ENCODE measurements around the gene FOXA2. TPM values are rescaled to one million over a fixed set of nuclear protein-coding genes. Genes with fewer than 3 reads are reported as not detected.

The FOXA2 gene
- total and polyA plus RNA-seq, 2 experiments from 2014 or later = not detected

DNA sequence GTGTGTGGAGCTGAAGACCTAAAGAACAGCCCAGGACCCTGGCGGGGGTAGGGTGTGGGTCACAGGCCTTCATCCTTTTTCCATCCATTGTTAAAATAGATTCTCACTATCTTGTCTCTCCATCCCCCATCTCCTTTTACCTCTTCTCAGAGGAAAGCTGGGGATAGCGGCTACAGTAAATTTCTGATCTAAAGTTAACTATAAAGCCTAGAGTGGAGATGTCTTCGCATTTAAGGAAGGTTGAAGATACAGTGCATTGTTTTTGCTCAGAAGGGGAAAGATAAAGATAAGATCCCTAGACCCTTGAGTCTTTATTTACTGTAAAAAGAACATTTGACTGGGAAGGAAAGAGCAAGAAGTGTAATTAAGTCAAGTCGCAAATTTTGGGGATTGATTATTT, 8.6 kb downstream of the FOXA2 start:
- Histone ChIP-seq H3K36me3 (ENCODE audit: low read depth) (no peaks in the 10 kb centered on the region), H2AFZ (no peak overlapping the region), H3K4me2 (ENCODE audit: unreplicated experiment) (no peak overlapping the region), H3K79me2 (ENCODE audit: insufficient read depth) (no peaks in the 10 kb centered on the region), H3K27ac (no peak overlapping the region), H3K9ac (no peak overlapping the region), H3K27me3 (replicated peaks; ENCODE audit: insufficient read depth) (peaks cover 95% of the 10 kb centered on the region), H3K9me2 (ENCODE audit: insufficient read depth) (no peaks in the 10 kb centered on the region), H4K20me1 (ENCODE audit: insufficient read depth) (no peaks in the 10 kb centered on the region), H3K4me1 (ENCODE audit: insufficient read depth) (no peaks in the 10 kb centered on the region), H3F3A (ENCODE audit: insufficient read depth) (no peaks in the 10 kb centered on the region), H3K9me3 (ENCODE audit: low read depth) (no peaks in the 10 kb centered on the region), H3K4me3 (no peak overlapping the region)
- TF ChIP-seq EZH2 (IDR thresholded peaks at IDR 0.05; ENCODE audit: insufficient read depth, poor library complexity, severe bottlenecking) (no peak), EZH2phosphoT487 (IDR thresholded peaks at IDR 0.05; ENCODE audit: insufficient read depth, low read depth) (no peak)
- 24 to 35% methylated on average over 4 of the region's 4 CpGs for WGBS, 2 experiments (ENCODE audit: low coverage in 1 of 2, low lambda C conversion rate in 2 of 2, missing lambda C conversion rate in 2 of 2)
- in situ Hi-C loops (cut with MboI) = no loop called here
- DNase-seq = no peak

- Histone ChIP-seq H3K79me2 (ENCODE audit: insufficient read depth) (no peaks in the 10 kb centered on the region), H3F3A (ENCODE audit: insufficient read depth) (no peaks in the 10 kb centered on the region), H3K9me2 (ENCODE audit: insufficient read depth) (no peaks in the 10 kb centered on the region), H3K9me3 (ENCODE audit: low read depth) (no peaks in the 10 kb centered on the region), H3K36me3 (ENCODE audit: low read depth) (no peaks in the 10 kb centered on the region), H4K20me1 (ENCODE audit: insufficient read depth) (no peaks in the 10 kb centered on the region), H3K27ac (no peak overlapping the region), H3K9ac (no peak overlapping the region), H3K4me1 (ENCODE audit: insufficient read depth) (no peaks in the 10 kb centered on the region), H3K4me3 (no peak overlapping the region), H2AFZ (no peak overlapping the region), H3K4me2 (ENCODE audit: unreplicated experiment) (no peak overlapping the region), H3K27me3 (replicated peaks; ENCODE audit: insufficient read depth) (peaks cover 95% of the 10 kb centered on the region)
- TF ChIP-seq EZH2phosphoT487 (IDR thresholded peaks at IDR 0.05; ENCODE audit: insufficient read depth, low read depth) = no peak
- TF ChIP-seq EZH2 (IDR thresholded peaks at IDR 0.05; ENCODE audit: insufficient read depth, poor library complexity, severe bottlenecking) = no peak
- no peak for DNase-seq
- 8 to 11% methylated on average over 9 of the region's 9 CpGs for WGBS, 2 experiments (ENCODE audit: low coverage in 1 of 2, low lambda C conversion rate in 2 of 2, missing lambda C conversion rate in 2 of 2)
- in situ Hi-C loops (cut with MboI) = no loop called here
Observed at GRCh38 chr20:22575087-22575721, 9.2 kb downstream of the FOXA2 start.

- Histone ChIP-seq H3K4me1 (ENCODE audit: insufficient read depth) (no peaks in the 10 kb centered on the region), H4K20me1 (ENCODE audit: insufficient read depth) (no peaks in the 10 kb centered on the region), H3K79me2 (ENCODE audit: insufficient read depth) (no peaks in the 10 kb centered on the region), H3K9me3 (ENCODE audit: low read depth) (no peaks in the 10 kb centered on the region), H3K4me3 (no peak overlapping the region), H3K36me3 (ENCODE audit: low read depth) (no peaks in the 10 kb centered on the region), H2AFZ (no peak overlapping the region), H3K9me2 (ENCODE audit: insufficient read depth) (no peaks in the 10 kb centered on the region), H3K27ac (no peak overlapping the region), H3F3A (ENCODE audit: insufficient read depth) (no peaks in the 10 kb centered on the region), H3K9ac (no peak overlapping the region), H3K4me2 (ENCODE audit: unreplicated experiment) (no peak overlapping the region), H3K27me3 (replicated peaks; ENCODE audit: insufficient read depth) (peaks cover 95% of the 10 kb centered on the region)
- 10 to 15% methylated on average over 4 of the region's 4 CpGs for WGBS, 2 experiments (ENCODE audit: low coverage in 1 of 2, low lambda C conversion rate in 2 of 2, missing lambda C conversion rate in 2 of 2)
- DNase-seq = no peak
- in situ Hi-C loops (cut with MboI) = no loop called here
- no peak for TF ChIP-seq EZH2 (IDR thresholded peaks at IDR 0.05; ENCODE audit: insufficient read depth, poor library complexity, severe bottlenecking)
- TF ChIP-seq EZH2phosphoT487 (IDR thresholded peaks at IDR 0.05; ENCODE audit: insufficient read depth, low read depth) = no peak
Observed at GRCh38 chr20:22574545-22575086, 9.8 kb downstream of the FOXA2 start.

DNA sequence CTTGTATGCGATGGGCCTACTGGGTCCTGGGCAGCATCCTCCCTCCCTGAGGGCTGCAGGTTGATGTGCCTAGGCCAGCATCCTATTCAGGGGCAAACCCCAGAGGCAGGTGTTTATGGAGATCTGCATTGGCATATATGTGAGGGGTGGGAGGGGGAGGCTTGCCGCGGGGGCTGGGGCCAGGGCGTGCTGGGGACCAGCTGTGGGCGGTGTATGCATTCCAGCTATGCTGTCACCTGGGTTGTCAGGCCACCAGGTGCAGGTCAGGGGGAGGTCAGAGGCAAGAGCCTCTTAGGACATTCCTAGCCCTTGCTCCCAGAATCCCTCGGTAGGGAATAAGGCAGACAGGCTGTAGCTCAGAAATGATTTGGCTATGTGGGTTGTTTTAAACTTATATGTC, 11.9 kb downstream of the FOXA2 start:
- H3K4me3 ChIP-seq = no peak overlapping the region
- no peak for TF ChIP-seq EZH2 (IDR thresholded peaks at IDR 0.05; ENCODE audit: insufficient read depth, poor library complexity, severe bottlenecking)
- TF ChIP-seq EZH2phosphoT487 (IDR thresholded peaks at IDR 0.05; ENCODE audit: insufficient read depth, low read depth) = no peak
- DNase-seq = no peak
- no peaks in the 10 kb centered on the region for H4K20me1 ChIP-seq (ENCODE audit: insufficient read depth)
- H3K79me2 ChIP-seq (ENCODE audit: insufficient read depth) = no peaks in the 10 kb centered on the region
- H3K27me3 ChIP-seq (replicated peaks; ENCODE audit: insufficient read depth) = peaks cover 95% of the 10 kb centered on the region
- no peak overlapping the region for H3K27ac ChIP-seq
- no peaks in the 10 kb centered on the region for H3F3A ChIP-seq (ENCODE audit: insufficient read depth)
- H3K4me2 ChIP-seq (ENCODE audit: unreplicated experiment) = no peak overlapping the region
- H3K4me1 ChIP-seq (ENCODE audit: insufficient read depth) = no peaks in the 10 kb centered on the region
- no peaks in the 10 kb centered on the region for H3K36me3 ChIP-seq (ENCODE audit: low read depth)
- WGBS, 2 experiments (ENCODE audit: low coverage in 1 of 2, low lambda C conversion rate in 2 of 2, missing lambda C conversion rate in 2 of 2) = 5 to 22% methylated on average over 2 to 6 of the region's 6 CpGs
- in situ Hi-C loops (cut with MboI) = no loop called here
- H3K9me2 ChIP-seq (ENCODE audit: insufficient read depth) = no peaks in the 10 kb centered on the region
- no peak overlapping the region for H3K9ac ChIP-seq
- no peaks in the 10 kb centered on the region for H3K9me3 ChIP-seq (ENCODE audit: low read depth)
- H2AFZ ChIP-seq = no peak overlapping the region
